ENCODE data around the gene RASA1. TPM values are rescaled to one million over a fixed set of nuclear protein-coding genes. Genes with fewer than 3 reads are reported as not detected.

The RASA1 gene
- total RNA-seq (10 to 100 TPM; 38.2 to 46.9 TPM), polyA plus RNA-seq (ENCODE audit: insufficient read length in 2 of 2) (10 to 100 TPM; 34.3 to 42.4 TPM)
- long read RNA-seq, donor 1, partial matches to known transcripts: 40 of 87 reads
- long read RNA-seq, donor 1, other reads (novel, unspliced or antisense): 46 of 87 reads
- long read RNA-seq, donor 2, partial matches to known transcripts: 12 of 26 reads
- long read RNA-seq, donor 2, other reads (novel, unspliced or antisense): 13 of 26 reads
- long read RNA-seq, donor 3, partial matches to known transcripts: 5 of 6 reads
- long read RNA-seq, donor 3, other reads (novel, unspliced or antisense): 0 of 6 reads
- long read RNA-seq, donor 4, partial matches to known transcripts: 58 of 59 reads
- long read RNA-seq, donor 4, other reads (novel, unspliced or antisense): 0 of 59 reads

DNA sequence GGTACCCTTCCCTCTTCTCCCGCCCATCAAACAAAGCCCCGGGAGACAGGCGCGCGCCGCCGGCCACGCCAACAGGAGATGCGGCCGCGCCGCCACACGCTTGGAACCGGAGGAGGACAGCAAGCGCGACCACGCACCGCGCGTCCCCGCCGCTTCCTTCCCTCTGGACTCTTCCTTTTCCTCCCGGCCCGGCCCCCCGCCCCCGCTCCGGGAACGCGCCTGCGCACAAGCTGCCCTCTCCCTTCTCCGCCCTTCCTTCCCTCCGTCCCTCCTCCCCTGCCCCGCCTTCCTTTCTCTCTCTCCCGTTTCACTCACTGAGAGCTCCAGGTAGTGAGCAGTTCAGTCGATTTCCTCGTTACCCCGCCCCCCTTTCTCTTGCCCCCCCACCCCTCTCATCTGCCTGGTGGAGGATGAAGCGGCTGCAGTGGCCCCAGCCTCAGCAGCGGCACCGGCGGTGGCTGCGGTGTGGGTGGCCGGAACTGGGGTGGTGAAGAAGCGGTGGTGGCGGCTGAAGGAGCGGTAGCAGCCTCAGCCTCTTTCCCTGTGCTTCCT, at the start of gene RASA1:
RASA1 (plus strand) TSS at position 310 of the 552 bp plus-strand sequence. CDS start 569 bp downstream, outside the sequence.
- peaks cover 11% of the 10 kb centered on the region for H3K36me3 ChIP-seq (ENCODE audit: control insufficient read depth, insufficient read depth, low read length)
- H3K27ac ChIP-seq (ENCODE audit: low read depth, low read length): peak within 1 kb of the TSS; percentile 97
- peak; percentile 86 to 99 (median 91) for DNase-seq (ENCODE audit: low read depth in 4 of 6, low spot score in 6 of 6)
- WGBS (ENCODE audit: insufficient coverage): 0% methylated on average over 34 of the region's 46 CpGs
- no peaks in the 10 kb centered on the region for H3K9me3 ChIP-seq (ENCODE audit: control insufficient read depth, insufficient read depth, low read length)
- no peaks in the 10 kb centered on the region for H3K27me3 ChIP-seq (ENCODE audit: control insufficient read depth, insufficient read depth, low read length)
- H3K4me1 ChIP-seq (ENCODE audit: control insufficient read depth, insufficient read depth, low read length): peaks cover 15% of the 10 kb centered on the region
- H3K4me3 ChIP-seq (ENCODE audit: low read depth, low read length): peak within 1 kb of the TSS; percentile 98

DNA sequence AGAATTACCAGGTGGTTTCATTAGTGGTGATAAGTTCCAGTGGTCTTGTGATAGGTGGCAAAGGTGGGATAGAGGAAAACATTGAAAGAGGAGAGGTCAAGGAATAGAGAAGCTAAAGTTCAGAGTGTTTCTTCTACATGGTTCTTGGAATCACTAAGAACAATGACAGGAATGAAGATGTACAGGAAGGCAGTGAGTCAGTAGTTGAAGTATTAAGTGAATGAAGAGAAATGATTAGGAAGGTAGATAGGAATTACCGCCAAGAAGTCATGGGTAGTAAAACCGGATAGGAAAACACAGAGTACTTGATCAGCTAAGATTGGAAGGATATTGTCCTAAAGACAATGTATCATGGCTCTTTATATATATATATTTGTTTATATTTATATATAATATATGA, 37.9 kb upstream of the RASA1 start:
- no CpG with 5 or more reads among the region's 2 CpGs for WGBS (ENCODE audit: insufficient coverage)

DNA sequence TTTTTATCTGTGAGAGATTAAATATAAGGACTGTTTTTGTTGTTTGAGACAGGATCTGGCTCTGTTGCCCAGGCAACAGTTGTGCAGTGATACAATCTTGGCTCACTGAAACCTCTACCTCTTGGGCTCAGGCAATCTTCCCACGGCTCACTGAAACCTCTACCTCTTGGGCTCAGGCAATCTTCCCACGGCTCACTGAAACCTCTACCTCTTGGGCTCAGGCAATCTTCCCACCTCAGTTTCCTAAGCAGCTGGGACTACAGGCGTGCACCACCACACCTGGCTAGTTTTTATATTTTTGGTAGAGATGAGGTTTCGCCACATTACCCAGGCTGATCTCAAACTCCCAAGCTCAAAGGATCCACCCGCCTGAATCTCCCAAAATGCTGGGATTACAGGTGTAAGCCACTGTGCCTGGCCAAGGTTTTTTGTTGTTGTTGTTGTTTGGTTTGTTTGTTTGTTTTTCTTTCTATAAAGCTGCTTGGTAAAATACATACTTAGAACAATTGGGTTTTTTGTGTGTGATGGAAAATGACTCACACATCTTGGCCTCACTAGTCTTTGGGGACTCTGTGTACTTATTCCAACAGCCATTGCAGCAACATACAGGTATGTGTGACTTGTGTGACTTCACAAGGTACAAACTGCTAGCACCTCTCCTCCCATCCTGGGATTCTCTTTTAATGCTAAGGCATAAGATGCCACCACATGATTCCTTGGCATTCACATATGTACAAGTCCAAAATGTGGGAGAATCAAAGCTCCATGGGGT, 36.5 kb upstream of the RASA1 start:
- H3K4me1 ChIP-seq (ENCODE audit: control insufficient read depth, insufficient read depth, low read length): no peaks in the 10 kb centered on the region
- H3K27me3 ChIP-seq (ENCODE audit: control insufficient read depth, insufficient read depth, low read length): no peaks in the 10 kb centered on the region
- 21% methylated on average over 2 of the region's 5 CpGs for WGBS (ENCODE audit: insufficient coverage)
- H3K27ac ChIP-seq (ENCODE audit: low read depth, low read length): no peak overlapping the region
- no peaks in the 10 kb centered on the region for H3K36me3 ChIP-seq (ENCODE audit: control insufficient read depth, insufficient read depth, low read length)
- H3K4me3 ChIP-seq (ENCODE audit: low read depth, low read length): no peak overlapping the region
- H3K9me3 ChIP-seq (ENCODE audit: control insufficient read depth, insufficient read depth, low read length): no peaks in the 10 kb centered on the region
- peak in 1 of 6 donors; percentile 5 for DNase-seq (ENCODE audit: low read depth in 4 of 6, low spot score in 6 of 6)

More for the DNA sequence above, 37.9 kb upstream of the RASA1 start:
- no peak for DNase-seq (ENCODE audit: low read depth in 4 of 6, low spot score in 6 of 6)
- Histone ChIP-seq H3K36me3 (ENCODE audit: control insufficient read depth, insufficient read depth, low read length) (no peaks in the 10 kb centered on the region), H3K4me1 (ENCODE audit: control insufficient read depth, insufficient read depth, low read length) (no peaks in the 10 kb centered on the region), H3K27ac (ENCODE audit: low read depth, low read length) (no peak overlapping the region), H3K27me3 (ENCODE audit: control insufficient read depth, insufficient read depth, low read length) (no peaks in the 10 kb centered on the region), H3K4me3 (ENCODE audit: low read depth, low read length) (no peak overlapping the region), H3K9me3 (ENCODE audit: control insufficient read depth, insufficient read depth, low read length) (no peaks in the 10 kb centered on the region)

DNA sequence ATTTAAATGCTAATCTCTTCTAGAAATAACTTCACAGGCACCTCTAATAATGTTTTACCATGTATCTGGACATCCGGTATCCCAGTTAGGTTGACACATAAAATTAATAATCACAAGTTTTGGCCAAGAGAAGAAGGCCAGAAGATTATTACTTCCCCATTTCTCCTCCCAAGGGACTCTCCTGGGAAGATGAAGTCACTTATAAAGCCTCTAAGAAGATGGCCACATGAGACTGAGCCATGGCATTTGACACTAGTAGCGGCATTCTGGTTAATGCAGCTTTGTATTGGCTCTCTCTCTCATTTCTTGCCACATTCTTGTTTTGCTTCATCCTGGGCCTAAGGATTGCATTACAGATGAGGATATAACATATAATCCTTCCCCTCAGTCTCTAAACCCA, 34.5 kb upstream of the RASA1 start:
- no peak overlapping the region for H3K4me3 ChIP-seq (ENCODE audit: low read depth, low read length)
- DNase-seq (ENCODE audit: low read depth in 4 of 6, low spot score in 6 of 6): no peak
- no peaks in the 10 kb centered on the region for H3K9me3 ChIP-seq (ENCODE audit: control insufficient read depth, insufficient read depth, low read length)
- H3K27ac ChIP-seq (ENCODE audit: low read depth, low read length): no peak overlapping the region
- WGBS (ENCODE audit: insufficient coverage): 80% methylated on average over 1 of the region's 2 CpGs
- H3K4me1 ChIP-seq (ENCODE audit: control insufficient read depth, insufficient read depth, low read length): no peaks in the 10 kb centered on the region
- H3K27me3 ChIP-seq (ENCODE audit: control insufficient read depth, insufficient read depth, low read length): no peaks in the 10 kb centered on the region
- no peaks in the 10 kb centered on the region for H3K36me3 ChIP-seq (ENCODE audit: control insufficient read depth, insufficient read depth, low read length)

DNA sequence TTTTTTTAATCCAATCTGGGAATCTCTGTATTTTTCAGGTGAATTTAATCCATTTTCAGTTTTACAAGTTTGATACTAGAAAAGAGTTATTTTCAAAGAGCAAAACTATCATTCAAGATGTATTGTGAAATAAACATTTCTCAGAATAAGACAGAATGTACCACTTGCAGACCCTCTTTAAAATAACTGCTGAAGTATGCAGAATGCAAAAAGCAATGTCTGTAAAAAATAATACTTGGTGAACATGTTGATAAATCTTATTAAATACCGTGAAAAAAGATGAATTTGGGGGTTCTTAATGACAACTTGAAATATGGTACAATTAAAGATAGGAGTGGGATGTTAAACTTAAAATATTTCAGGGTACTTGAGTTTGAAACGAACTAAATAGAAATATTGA, 26.1 kb upstream of the RASA1 start:
- Histone ChIP-seq H3K27me3 (ENCODE audit: control insufficient read depth, insufficient read depth, low read length) (no peaks in the 10 kb centered on the region), H3K4me1 (ENCODE audit: control insufficient read depth, insufficient read depth, low read length) (no peaks in the 10 kb centered on the region), H3K4me3 (ENCODE audit: low read depth, low read length) (no peak overlapping the region), H3K27ac (ENCODE audit: low read depth, low read length) (no peak overlapping the region), H3K9me3 (ENCODE audit: control insufficient read depth, insufficient read depth, low read length) (no peaks in the 10 kb centered on the region), H3K36me3 (ENCODE audit: control insufficient read depth, insufficient read depth, low read length) (no peaks in the 10 kb centered on the region)
- WGBS (ENCODE audit: insufficient coverage): no CpG with 5 or more reads among the region's 2 CpGs
- no peak for DNase-seq (ENCODE audit: low read depth in 4 of 6, low spot score in 6 of 6)

DNA sequence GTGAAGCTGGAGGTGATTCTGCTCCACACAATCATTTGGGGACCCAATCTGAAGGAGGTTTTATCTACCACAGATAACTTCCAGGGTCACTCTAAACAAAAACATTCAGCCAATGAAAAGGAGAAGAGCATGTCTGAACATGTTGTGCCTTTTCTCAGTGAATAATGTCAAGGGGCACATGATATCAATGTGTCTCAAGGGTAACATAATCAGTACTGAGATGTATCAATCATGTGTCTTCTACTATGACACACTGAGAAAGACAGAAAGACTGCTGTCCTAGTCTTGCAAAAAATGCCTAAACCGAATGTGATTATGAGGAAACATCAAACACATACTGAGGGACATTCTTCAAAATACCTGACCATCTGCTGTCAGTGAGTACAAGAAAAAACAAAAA, 25.4 kb upstream of the RASA1 start:
- no peaks in the 10 kb centered on the region for H3K4me1 ChIP-seq (ENCODE audit: control insufficient read depth, insufficient read depth, low read length)
- no peaks in the 10 kb centered on the region for H3K36me3 ChIP-seq (ENCODE audit: control insufficient read depth, insufficient read depth, low read length)
- DNase-seq (ENCODE audit: low read depth in 4 of 6, low spot score in 6 of 6): no peak
- no peaks in the 10 kb centered on the region for H3K9me3 ChIP-seq (ENCODE audit: control insufficient read depth, insufficient read depth, low read length)
- no peak overlapping the region for H3K27ac ChIP-seq (ENCODE audit: low read depth, low read length)
- no peaks in the 10 kb centered on the region for H3K27me3 ChIP-seq (ENCODE audit: control insufficient read depth, insufficient read depth, low read length)
- WGBS (ENCODE audit: insufficient coverage): no CpG with 5 or more reads among the region's 1 CpG
- H3K4me3 ChIP-seq (ENCODE audit: low read depth, low read length): no peak overlapping the region

DNA sequence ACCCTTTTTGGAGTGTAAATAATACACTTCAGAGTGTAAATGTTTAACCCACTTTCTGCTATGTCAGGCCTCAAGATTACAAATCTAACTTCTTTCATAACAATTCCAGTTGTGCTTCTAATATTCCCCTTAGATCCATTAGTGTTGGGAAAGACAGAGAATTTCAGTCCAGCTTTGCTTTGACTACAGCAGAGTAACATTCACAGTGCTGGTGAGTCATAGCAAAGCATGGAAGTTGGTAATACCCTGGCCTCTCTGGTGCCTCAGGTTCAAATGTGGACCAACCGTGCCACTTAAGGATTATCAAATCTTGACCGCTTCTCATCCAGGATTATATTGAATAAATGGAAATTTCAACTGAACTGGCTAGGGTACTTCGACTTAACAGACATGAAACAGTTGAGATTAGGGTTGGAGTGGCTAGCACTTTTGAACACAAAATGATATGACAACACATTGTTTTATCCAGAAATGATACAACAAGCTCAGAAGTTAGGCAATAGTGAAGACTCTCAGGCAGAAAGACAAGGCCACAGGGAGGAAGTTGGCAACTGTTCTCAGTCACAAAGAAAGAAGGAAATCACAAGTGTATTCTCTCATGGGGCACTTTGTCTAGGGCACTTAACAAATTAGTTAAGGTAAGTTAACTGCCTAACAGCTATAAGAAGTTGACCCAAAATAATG, 24.4 kb upstream of the RASA1 start:
- H3K4me1 ChIP-seq (ENCODE audit: control insufficient read depth, insufficient read depth, low read length): no peaks in the 10 kb centered on the region
- no peaks in the 10 kb centered on the region for H3K27me3 ChIP-seq (ENCODE audit: control insufficient read depth, insufficient read depth, low read length)
- no peak for DNase-seq (ENCODE audit: low read depth in 4 of 6, low spot score in 6 of 6)
- H3K27ac ChIP-seq (ENCODE audit: low read depth, low read length): no peak overlapping the region
- no peaks in the 10 kb centered on the region for H3K9me3 ChIP-seq (ENCODE audit: control insufficient read depth, insufficient read depth, low read length)
- H3K36me3 ChIP-seq (ENCODE audit: control insufficient read depth, insufficient read depth, low read length): no peaks in the 10 kb centered on the region
- WGBS (ENCODE audit: insufficient coverage): no CpG with 5 or more reads among the region's 3 CpGs
- H3K4me3 ChIP-seq (ENCODE audit: low read depth, low read length): no peak overlapping the region

DNA sequence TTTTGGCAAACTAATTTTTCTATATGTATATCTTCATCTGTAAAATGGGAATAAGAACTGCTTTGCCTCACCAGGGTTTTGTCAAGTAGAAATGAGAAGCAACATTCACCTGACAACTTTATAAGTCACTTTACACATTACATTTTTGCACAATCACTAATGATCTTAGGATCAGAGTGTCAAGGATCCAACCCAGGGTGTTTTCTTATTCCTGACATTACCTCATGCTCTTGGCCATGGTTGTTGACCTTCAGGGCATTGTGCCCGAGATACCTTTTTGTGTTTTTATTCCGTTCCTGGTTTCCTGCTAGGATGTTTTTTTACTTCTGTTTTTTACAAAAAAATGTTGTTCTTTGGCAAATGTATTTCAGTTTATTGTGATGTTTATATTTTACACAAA, 22.2 kb upstream of the RASA1 start:
- no CpG with 5 or more reads among the region's 2 CpGs for WGBS (ENCODE audit: insufficient coverage)
- Histone ChIP-seq H3K27ac (ENCODE audit: low read depth, low read length) (no peak overlapping the region), H3K4me1 (ENCODE audit: control insufficient read depth, insufficient read depth, low read length) (no peaks in the 10 kb centered on the region), H3K36me3 (ENCODE audit: control insufficient read depth, insufficient read depth, low read length) (no peaks in the 10 kb centered on the region), H3K9me3 (ENCODE audit: control insufficient read depth, insufficient read depth, low read length) (no peaks in the 10 kb centered on the region), H3K4me3 (ENCODE audit: low read depth, low read length) (no peak overlapping the region), H3K27me3 (ENCODE audit: control insufficient read depth, insufficient read depth, low read length) (no peaks in the 10 kb centered on the region)
- DNase-seq (ENCODE audit: low read depth in 4 of 6, low spot score in 6 of 6): no peak

DNA sequence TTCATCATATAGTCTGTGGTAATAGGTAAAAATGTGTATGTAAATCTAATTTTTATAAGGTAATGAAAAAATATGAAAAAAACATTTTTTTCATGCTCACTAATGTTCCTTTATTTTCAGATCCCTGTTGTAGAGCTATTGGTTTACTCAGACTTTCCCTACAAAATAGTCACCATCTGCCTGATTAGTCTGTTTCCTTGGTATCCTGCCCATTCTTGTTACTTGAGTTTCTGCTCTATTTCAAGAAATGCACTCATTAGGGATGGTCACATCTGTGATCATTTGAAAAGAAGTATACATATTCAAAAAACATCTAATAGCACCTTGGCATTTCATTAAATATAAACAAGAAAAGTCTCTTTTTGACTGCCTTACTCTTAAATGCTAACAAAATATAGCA, 21.6 kb upstream of the RASA1 start:
- no peaks in the 10 kb centered on the region for H3K36me3 ChIP-seq (ENCODE audit: control insufficient read depth, insufficient read depth, low read length)
- no peak overlapping the region for H3K4me3 ChIP-seq (ENCODE audit: low read depth, low read length)
- DNase-seq (ENCODE audit: low read depth in 4 of 6, low spot score in 6 of 6): peak in 2 of 6 donors; percentile 23 to 80
- H3K27me3 ChIP-seq (ENCODE audit: control insufficient read depth, insufficient read depth, low read length): no peaks in the 10 kb centered on the region
- H3K4me1 ChIP-seq (ENCODE audit: control insufficient read depth, insufficient read depth, low read length): no peaks in the 10 kb centered on the region
- no peak overlapping the region for H3K27ac ChIP-seq (ENCODE audit: low read depth, low read length)
- H3K9me3 ChIP-seq (ENCODE audit: control insufficient read depth, insufficient read depth, low read length): no peaks in the 10 kb centered on the region

All from spinal cord (tissue), 10 donors.